Measurements from ENCODE around the gene SRF.

- no peak for TF ChIP-seq CTCF (conservative IDR thresholded peaks at IDR 0.05)
- no peak for TF ChIP-seq EZH2 (IDR thresholded peaks at IDR 0.05; ENCODE audit: low read depth)
These were observed 45.5 kb upstream of the SRF start for GRCh38 chr6:43125555-43125954.
